ENCODE measurements around the gene SCARB1. TPM values are rescaled to one million over a fixed set of nuclear protein-coding genes. Genes with fewer than 3 reads are reported as not detected.

The SCARB1 gene
- total and polyA plus RNA-seq, 2 experiments from 2014 or later, result 31.0 to 62.5 TPM

DNA sequence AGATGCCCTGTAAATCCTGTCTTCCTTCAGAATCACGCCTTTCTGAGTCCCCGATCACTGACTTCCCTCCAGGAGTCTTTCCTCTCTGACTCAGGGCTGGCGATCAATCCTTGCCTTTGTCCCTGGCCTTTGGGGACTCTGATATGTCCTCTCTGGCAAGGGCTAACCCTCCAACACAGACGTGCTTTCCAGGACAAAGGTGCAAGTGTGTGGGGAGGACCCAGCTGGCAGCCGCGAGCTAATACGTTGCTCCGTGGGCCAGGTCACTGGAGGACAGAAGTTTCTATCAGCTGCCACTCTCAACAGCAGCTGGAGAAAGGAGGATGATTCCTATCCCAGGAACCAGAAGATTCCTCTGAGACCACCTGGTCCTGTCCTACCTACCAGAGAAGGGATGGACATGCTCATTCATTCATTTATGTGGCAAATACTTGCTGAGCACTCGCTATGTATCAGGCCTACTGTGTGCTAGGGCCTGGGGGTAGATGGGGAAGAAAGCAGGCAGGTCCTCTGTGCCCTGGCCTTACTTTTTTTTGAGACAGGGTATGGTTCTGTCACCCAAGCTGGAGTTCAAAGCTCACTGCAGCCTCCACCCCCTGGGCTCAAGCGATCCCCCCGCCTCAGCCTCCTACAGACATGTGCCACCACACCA lies 8.5 kb upstream of the SCARB1 start:
- no peak for TF ChIP-seq NANOG (IDR thresholded peaks at IDR 0.05; ENCODE audit: borderline replicate concordance)
- TF ChIP-seq JUNB (IDR thresholded peaks at IDR 0.05; ENCODE audit: unreplicated experiment), result no peak
- TF ChIP-seq, protein P1, sequence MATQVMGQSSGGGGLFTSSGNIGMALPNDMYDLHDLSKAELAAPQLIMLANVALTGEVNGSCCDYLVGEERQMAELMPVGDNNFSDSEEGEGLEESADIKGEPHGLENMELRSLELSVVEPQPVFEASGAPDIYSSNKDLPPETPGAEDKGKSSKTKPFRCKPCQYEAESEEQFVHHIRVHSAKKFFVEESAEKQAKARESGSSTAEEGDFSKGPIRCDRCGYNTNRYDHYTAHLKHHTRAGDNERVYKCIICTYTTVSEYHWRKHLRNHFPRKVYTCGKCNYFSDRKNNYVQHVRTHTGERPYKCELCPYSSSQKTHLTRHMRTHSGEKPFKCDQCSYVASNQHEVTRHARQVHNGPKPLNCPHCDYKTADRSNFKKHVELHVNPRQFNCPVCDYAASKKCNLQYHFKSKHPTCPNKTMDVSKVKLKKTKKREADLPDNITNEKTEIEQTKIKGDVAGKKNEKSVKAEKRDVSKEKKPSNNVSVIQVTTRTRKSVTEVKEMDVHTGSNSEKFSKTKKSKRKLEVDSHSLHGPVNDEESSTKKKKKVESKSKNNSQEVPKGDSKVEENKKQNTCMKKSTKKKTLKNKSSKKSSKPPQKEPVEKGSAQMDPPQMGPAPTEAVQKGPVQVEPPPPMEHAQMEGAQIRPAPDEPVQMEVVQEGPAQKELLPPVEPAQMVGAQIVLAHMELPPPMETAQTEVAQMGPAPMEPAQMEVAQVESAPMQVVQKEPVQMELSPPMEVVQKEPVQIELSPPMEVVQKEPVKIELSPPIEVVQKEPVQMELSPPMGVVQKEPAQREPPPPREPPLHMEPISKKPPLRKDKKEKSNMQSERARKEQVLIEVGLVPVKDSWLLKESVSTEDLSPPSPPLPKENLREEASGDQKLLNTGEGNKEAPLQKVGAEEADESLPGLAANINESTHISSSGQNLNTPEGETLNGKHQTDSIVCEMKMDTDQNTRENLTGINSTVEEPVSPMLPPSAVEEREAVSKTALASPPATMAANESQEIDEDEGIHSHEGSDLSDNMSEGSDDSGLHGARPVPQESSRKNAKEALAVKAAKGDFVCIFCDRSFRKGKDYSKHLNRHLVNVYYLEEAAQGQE (IDR thresholded peaks at IDR 0.05; ENCODE audit: unreplicated experiment), result no peak
- no peak for TF ChIP-seq EZH2 (IDR thresholded peaks at IDR 0.05; ENCODE audit: low read depth, unreplicated experiment)
- no peak for TF ChIP-seq ZNF114 (CRISPR knock-in tag; IDR thresholded peaks at IDR 0.05)
- no peak for TF ChIP-seq EZH2phosphoT487 (IDR thresholded peaks at IDR 0.05; ENCODE audit: unreplicated experiment)
- TF ChIP-seq, protein P2, sequence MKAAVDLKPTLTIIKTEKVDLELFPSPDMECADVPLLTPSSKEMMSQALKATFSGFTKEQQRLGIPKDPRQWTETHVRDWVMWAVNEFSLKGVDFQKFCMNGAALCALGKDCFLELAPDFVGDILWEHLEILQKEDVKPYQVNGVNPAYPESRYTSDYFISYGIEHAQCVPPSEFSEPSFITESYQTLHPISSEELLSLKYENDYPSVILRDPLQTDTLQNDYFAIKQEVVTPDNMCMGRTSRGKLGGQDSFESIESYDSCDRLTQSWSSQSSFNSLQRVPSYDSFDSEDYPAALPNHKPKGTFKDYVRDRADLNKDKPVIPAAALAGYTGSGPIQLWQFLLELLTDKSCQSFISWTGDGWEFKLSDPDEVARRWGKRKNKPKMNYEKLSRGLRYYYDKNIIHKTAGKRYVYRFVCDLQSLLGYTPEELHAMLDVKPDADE (IDR thresholded peaks at IDR 0.05), result no peak
- no peak for TF ChIP-seq CREB1 (CRISPR knock-in tag; IDR thresholded peaks at IDR 0.05; ENCODE audit: low read depth)
- TF ChIP-seq CTCF (conservative IDR thresholded peaks at IDR 0.05; ENCODE audit: low read depth in 2 of 2), result no peak
- no peak for TF ChIP-seq POLR2AphosphoS5 (IDR thresholded peaks at IDR 0.05; ENCODE audit: low read depth)
- no peak for TF ChIP-seq STAT1 (IDR thresholded peaks at IDR 0.05; ENCODE audit: unreplicated experiment)
- no peak for TF ChIP-seq ZNF331 (CRISPR knock-in tag; IDR thresholded peaks at IDR 0.05; ENCODE audit: low read depth)
- TF ChIP-seq, protein P3, sequence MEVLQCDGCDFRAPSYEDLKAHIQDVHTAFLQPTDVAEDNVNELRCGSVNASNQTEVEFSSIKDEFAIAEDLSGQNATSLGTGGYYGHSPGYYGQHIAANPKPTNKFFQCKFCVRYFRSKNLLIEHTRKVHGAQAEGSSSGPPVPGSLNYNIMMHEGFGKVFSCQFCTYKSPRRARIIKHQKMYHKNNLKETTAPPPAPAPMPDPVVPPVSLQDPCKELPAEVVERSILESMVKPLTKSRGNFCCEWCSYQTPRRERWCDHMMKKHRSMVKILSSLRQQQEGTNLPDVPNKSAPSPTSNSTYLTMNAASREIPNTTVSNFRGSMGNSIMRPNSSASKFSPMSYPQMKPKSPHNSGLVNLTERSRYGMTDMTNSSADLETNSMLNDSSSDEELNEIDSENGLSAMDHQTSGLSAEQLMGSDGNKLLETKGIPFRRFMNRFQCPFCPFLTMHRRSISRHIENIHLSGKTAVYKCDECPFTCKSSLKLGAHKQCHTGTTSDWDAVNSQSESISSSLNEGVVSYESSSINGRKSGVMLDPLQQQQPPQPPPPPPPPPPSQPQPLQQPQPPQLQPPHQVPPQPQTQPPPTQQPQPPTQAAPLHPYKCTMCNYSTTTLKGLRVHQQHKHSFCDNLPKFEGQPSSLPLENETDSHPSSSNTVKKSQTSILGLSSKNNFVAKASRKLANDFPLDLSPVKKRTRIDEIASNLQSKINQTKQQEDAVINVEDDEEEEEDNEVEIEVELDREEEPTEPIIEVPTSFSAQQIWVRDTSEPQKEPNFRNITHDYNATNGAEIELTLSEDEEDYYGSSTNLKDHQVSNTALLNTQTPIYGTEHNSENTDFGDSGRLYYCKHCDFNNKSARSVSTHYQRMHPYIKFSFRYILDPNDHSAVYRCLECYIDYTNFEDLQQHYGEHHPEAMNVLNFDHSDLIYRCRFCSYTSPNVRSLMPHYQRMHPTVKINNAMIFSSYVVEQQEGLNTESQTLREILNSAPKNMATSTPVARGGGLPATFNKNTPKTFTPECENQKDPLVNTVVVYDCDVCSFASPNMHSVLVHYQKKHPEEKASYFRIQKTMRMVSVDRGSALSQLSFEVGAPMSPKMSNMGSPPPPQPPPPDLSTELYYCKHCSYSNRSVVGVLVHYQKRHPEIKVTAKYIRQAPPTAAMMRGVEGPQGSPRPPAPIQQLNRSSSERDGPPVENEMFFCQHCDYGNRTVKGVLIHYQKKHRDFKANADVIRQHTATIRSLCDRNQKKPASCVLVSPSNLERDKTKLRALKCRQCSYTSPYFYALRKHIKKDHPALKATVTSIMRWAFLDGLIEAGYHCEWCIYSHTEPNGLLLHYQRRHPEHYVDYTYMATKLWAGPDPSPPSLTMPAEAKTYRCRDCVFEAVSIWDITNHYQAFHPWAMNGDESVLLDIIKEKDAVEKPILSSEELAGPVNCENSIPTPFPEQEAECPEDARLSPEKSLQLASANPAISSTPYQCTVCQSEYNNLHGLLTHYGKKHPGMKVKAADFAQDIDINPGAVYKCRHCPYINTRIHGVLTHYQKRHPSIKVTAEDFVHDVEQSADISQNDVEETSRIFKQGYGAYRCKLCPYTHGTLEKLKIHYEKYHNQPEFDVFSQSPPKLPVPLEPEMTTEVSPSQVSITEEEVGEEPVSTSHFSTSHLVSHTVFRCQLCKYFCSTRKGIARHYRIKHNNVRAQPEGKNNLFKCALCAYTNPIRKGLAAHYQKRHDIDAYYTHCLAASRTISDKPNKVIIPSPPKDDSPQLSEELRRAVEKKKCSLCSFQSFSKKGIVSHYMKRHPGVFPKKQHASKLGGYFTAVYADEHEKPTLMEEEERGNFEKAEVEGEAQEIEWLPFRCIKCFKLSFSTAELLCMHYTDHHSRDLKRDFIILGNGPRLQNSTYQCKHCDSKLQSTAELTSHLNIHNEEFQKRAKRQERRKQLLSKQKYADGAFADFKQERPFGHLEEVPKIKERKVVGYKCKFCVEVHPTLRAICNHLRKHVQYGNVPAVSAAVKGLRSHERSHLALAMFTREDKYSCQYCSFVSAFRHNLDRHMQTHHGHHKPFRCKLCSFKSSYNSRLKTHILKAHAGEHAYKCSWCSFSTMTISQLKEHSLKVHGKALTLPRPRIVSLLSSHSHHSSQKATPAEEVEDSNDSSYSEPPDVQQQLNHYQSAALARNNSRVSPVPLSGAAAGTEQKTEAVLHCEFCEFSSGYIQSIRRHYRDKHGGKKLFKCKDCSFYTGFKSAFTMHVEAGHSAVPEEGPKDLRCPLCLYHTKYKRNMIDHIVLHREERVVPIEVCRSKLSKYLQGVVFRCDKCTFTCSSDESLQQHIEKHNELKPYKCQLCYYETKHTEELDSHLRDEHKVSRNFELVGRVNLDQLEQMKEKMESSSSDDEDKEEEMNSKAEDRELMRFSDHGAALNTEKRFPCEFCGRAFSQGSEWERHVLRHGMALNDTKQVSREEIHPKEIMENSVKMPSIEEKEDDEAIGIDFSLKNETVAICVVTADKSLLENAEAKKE (CRISPR knock-in tag; IDR thresholded peaks at IDR 0.05), result no peak
- H3K4me2 ChIP-seq, result no peak overlapping the region
- H3K4me3 ChIP-seq, result no peak overlapping the region
- no peaks in the 10 kb centered on the region for H3K27me3 ChIP-seq (ENCODE audit: insufficient read depth)
- H3K4me1 Mint-ChIP-seq, result peaks cover 9% of the 10 kb centered on the region
- H3K27ac Mint-ChIP-seq, result no peak overlapping the region
- H3K9me3 Mint-ChIP-seq, result no peaks in the 10 kb centered on the region
- no peak overlapping the region for H3K4me3 Mint-ChIP-seq
- no peaks in the 10 kb centered on the region for H4K20me1 ChIP-seq (replicated peaks; ENCODE audit: insufficient read depth)
- H3K27me3 Mint-ChIP-seq (ENCODE audit: insufficient read depth, low read depth, poor library complexity), result no peaks in the 10 kb centered on the region
- ATAC-seq (no peak), DNase-seq (ENCODE audit: low spot score) (no peak)
- H3K36me3 ChIP-seq (ENCODE audit: insufficient read depth), result no peaks in the 10 kb centered on the region
- peak overlapping the region; percentile 78 for H2AFZ ChIP-seq
- H3F3A ChIP-seq (replicated peaks; ENCODE audit: low read depth), result no peaks in the 10 kb centered on the region
- no peaks in the 10 kb centered on the region for H3K36me3 Mint-ChIP-seq (ENCODE audit: low read depth)
- no peak overlapping the region for H3K27ac ChIP-seq (ENCODE audit: low read depth)
- H3K9me2 ChIP-seq (ENCODE audit: insufficient read depth), result no peaks in the 10 kb centered on the region
- H3K4me1 ChIP-seq (ENCODE audit: insufficient read depth), result peaks cover 10% of the 10 kb centered on the region
- H3K79me2 ChIP-seq (replicated peaks; ENCODE audit: insufficient read depth), result no peaks in the 10 kb centered on the region

Data from GM23338 (cell line).